HG03097 (cell line): ENCODE results near the gene CNGA2.
"Not testable (repeated sequence)": the region's sequence is repeated elsewhere in the genome, so short reads cannot be mapped to it uniquely, and the experiment has no call there.

Source experiments
- ATAC-seq: cut with Tn5 transposase; IDR thresholded peaks from one replicate; pipeline ENCODE4 v1.9.1; 2021; ENCODE audit not compliant: unreplicated experiment, low FRiP score

CNGA2 gene

GRCh38 chrX:151734446-151734845, at the start of gene CNGA2:
Gene CNGA2, plus strand, starts transcription at chrX:151734746. Its CDS starts 3,738 bp downstream, at chrX:151738484.
- ATAC-seq: no peak

DNA sequence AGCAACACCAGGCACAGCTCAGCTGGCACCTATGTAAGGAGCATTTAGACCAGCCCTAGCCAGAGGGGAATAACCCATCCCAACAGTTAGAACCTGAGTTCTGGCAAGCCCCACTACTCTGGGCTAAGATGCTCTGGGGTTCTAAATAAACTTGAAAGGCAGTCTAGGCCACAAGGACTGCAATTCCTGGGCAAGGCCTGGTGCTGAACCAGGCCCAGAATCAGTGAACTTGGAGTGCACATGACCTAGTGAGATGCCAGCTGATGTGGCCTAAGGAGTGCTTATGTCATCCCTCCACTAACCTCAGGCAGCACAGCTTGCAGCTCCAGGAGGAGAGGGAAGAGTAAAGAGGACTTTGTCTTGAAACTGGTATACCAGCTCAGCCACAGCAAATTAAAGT, 46.9 kb upstream of the CNGA2 start:
- no peak for ATAC-seq

DNA sequence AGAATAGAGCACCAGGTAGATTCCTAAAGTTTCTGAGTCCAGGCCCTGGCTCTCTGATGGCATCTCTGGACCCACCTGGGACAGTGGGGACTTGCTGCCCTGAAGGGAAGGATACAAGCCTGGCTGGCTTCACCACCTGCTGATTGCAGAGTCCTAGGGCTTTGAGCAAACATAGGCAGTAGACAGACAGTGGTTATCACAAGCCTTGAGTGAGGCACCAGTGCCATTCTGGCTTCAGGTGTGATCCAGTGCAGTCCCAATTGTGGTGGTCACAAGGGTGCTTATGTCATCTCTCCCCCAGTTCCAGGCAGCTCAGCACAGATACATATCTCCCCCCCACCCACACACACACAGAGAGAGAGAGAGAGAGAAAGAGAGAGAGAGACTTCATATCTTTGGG, 45.9 kb upstream of the CNGA2 start:
- no peak for ATAC-seq

DNA sequence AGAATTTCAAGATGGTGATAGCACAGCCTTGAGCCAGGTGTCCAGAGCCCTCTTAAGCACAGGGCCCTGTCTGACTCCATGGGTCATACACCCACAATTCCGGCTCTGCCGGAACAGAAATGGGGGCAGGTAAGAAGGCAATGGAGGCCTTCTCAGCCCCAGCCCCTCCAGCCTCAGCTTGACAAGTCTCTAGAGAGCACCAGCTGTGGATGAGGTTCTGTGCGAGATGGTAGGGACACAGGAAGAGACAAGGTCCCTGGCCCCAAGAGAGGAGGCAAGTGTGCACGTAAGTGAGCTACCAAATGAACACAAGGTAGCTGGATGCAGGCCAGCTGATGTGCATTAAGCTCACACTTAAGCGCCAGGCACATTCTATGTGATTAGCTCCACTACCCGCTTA, 41.7 kb upstream of the CNGA2 start:
- no peak for ATAC-seq

DNA sequence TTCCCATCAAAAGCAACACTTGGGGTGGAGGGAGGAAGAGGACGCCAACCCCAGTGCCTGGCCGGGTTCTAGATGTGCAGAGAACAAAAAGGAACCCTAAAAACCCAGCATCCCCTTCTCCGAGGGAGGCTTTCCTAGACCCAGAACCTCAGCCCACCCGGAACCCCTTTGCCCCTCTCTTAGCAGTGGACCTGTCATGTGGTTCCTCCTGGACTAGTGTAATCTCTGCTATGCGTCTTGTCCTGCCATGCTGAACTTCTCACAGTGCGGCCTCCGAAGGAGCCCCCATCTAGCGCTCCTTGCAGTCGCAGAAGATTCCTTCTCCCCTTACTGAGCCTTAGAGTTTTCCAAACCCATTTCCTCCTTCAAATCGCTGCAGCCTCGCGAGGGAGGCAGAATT, 40.4 kb upstream of the CNGA2 start:
- ATAC-seq: no peak

DNA sequence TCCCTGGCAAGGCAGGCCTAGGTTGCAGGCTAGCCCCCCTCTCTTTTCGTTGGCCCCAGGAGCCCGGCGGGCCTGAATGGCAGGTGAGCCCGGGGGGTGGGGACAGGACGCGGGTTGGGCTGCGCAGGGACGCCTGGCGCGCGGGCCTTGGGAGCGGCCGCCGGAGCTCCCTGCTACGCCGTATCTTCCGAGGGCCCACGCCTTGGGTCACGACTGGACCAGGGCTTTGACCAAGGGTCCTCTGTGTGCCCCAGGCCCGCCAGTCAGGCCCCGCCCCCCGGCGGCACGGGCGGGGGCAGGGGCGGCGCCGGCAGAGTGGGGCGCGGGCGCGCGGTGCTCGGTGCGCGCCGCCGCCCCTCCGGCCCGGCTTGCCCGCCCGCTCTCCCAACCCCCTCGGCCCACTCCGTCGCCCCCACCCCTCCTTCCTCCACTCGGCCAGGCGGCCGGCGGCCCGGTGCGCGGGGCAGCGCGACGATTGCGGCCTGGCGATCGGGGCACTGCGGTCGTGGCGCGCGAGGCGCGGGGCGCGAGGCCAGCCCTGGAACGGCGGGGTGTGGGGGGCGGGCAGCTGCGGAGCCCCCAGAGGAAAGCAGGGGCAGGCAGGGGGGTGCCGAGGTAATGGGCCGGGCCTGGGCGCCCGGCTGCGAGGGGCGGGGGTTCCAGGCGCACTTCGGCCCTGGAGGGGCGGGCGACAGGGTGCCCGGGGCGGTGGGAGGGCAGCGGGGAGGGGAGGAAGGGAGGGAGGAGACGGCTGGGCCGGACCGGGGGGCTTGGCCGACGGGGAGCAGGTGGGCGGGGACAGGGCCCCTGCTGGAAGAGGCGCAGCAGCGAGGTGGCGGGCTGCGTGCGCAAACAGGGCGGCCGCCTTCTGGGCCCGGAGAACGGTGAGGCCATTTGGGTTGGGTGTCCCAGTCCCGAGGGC, 39.6 kb upstream of the CNGA2 start, which contains the start of gene PRRG3:
Gene PRRG3, plus strand, starts transcription at position 798 of the 922 bp plus-strand sequence. CDS start 3,357 bp downstream, outside the sequence.
- ATAC-seq: no peak

DNA sequence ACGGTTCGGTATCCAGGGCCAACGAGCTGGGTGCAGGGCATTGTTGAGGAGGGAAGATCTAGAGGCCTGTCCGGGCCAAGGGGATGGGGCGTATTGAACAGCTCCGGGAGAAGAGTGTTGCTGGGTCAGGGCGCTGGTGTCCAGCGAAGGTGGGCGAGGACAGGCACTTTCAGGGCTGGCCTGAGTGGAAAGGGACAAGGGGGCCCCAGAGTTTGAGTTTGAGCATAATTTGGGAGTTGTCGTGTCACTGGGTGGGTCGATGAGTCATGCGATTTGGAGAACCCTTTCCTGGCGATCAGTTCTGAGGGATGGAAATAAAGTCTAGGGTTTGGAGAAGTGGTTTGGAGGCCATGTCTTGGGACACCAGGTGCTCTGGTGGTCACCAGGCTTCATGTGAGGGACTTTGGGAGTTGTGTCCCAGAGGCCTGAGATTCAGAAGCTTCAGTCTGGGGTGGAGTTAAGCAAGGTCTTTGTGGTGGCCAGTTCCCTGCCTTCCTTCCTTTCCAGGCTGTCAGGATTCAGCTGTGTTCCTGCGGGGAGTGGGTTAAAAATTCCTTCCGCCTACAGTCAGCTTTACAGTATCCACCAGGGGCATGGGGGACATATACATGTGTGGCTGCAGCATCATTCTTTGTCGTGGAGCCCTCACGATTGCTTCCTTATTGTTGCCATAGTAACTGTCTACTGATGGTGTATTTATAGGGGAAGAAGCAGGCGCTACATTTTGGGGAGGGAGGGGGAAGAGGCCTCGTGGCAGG, 38.8 kb upstream of the CNGA2 start:
- no peak for ATAC-seq

DNA sequence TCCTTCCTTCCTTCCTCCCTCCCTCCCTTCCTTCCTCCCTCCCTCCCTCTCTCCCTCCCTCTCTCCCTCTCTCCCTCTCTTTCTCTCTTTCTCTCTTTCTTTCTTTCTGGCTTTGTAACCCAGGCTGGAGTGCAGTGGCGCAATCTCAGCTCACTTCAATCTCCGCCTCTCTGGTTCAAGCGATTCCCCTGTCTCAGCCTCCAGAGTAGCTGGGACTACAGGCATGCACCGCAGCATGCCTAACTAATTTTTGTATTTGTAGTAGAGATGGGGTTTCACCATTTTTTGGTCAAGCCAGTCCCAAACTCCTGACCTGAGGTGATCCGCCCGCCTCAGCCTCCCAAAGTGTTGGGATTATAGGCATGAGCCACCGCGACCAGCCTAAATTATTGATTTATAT, 37.5 kb upstream of the CNGA2 start:
- ATAC-seq: not testable (repeated sequence)

DNA sequence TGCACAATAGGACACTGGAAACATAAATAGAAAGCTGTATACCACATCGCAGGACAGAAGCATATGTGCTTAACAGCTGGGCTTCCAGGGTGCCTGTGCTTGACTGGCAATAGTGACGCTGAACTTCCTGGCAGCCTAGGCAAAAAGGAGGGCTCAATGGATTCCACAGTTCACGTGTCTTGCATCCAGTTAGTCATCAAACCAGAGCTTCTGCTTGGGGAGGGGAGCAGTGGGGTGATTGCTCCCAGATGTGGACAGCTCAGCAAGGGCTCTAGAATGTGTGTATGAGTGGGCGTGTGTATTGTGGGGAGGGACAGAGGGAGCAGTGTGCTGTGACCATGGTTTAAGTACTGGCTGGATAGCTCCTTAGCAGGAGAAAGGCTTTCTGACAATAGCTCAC, 37.0 kb upstream of the CNGA2 start:
- ATAC-seq: no peak

DNA sequence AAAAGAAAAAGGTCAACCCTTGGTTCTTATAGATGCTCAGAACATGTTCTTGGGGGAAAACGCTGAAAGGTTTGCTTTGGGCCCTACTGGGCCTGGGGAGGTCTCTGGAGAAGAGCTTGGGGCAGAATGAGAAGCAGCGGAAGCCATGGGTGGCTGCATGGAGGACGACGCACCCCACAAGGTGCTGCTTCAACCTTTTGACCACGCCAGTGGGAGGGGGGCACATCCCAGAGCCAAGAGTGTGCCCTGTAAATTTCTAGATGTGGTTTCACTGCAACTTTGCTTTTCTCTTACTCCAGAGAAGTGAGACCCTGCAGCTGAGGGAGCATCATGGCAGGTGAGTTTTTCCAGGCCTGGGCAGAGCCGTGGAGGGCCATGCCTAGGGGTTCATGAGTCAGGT, 36.1 kb upstream of the CNGA2 start:
- no peak for ATAC-seq

DNA sequence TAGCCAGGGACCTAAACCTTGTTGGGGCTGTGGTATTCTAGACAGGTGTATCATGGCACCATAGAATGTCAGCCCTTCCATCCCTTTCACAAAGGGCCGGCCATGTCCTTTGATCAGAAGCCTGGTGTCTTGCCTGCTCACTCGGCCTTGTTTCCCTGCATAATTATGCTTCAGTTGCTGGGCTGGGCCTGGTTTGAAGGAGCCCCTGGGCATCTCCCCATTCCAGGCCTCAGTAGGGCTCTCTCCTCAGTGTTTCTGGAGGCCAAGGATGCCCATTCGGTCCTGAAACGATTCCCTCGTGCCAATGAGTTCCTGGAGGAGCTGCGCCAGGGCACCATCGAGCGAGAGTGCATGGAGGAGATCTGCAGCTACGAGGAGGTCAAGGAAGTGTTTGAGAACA, 34.8 kb upstream of the CNGA2 start:
- ATAC-seq: no peak

GRCh38 chrX:151700581-151700980, 34.0 kb upstream of the CNGA2 start:
- no peak for ATAC-seq

DNA sequence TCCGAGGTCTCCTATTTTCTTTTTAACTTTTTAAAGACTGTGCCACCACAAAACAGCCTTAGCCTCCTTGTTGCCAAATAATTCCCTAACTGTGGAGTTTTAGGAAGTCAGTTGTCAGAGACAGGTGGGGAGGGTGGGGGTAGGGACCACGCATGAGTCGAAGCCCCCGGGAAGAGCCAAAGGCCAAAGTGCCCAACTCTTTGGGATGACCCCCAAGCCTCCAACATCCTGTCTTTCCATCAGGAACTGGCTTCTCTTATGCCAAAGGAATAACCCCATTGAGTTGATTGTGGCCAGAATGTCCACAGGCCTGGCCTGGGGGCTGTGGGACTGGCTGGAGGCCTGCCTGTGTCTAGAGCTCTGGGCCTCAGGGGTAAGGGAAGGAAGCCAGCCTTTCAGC, 33.5 kb upstream of the CNGA2 start:
- ATAC-seq: no peak

DNA sequence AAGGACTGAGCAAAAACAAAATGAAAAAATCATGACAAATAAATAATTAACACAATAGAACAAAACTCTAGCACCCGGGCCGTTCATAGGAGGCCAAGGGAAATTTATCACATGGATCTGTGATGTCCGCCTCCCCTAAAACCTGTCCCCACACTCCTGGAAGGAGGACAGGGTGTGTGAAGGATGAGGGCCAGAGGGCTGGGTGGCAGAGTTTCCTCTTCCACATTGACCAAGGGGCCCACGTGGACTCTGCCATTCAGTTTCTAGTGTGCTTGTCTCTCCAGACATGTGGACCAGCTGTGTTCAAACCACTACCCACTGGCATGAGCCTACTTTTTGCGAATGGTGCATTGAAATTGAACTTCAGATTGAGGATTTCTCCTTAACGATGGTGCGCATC, 33.0 kb upstream of the CNGA2 start:
- no peak for ATAC-seq

- no peak for ATAC-seq
Observed at GRCh38 chrX:151702026-151702714, 32.4 kb upstream of the CNGA2 start.

DNA sequence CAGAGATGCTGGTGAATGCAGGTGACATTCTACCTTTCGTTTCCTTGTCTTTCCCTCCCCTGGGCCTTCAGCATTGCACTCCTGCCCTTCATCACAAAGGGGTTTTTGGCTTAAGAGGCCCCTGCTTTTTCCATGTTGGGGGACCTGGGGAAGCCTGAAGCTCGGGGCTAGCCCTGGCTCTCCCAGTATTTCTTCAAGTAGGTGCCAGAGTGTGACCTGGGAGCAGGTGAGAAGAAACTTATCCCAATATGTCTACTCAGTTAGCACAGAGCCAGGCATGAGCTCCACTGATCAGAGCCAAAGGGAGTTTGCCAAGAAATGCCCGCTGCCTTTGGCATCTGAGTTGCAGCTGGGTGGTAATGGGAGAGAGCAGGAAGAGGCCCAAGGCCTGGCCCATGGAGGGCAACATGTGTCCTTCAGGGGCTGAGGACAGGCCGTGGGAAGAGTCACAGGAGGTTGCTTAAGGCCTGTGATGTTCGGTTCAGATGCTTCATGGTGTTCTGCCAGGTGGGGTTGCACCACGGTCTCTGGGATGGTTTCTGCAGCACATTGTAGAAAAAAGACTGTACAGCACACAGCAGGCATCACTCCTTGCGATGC, 31.7 kb upstream of the CNGA2 start:
- no peak for ATAC-seq

DNA sequence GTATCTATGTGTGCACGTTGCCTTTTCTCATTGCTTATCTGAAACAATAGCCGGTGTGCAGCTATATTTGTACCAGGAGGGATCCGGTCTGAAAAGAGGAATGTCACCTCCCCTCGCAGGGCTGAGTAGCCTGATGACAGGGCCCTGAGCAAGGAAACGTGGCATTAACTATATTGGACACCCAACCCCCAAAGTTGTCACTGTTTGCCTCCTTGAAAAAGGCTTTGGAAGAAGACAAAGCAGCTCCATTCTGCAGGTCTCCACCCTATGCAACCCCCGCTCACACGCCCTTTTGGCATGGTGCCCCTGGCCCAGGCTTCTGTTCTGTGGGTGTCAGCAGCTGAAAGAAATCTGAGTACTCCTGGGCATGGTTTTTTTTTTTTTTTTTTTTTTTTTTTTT, 31.1 kb upstream of the CNGA2 start:
- ATAC-seq: no peak

DNA sequence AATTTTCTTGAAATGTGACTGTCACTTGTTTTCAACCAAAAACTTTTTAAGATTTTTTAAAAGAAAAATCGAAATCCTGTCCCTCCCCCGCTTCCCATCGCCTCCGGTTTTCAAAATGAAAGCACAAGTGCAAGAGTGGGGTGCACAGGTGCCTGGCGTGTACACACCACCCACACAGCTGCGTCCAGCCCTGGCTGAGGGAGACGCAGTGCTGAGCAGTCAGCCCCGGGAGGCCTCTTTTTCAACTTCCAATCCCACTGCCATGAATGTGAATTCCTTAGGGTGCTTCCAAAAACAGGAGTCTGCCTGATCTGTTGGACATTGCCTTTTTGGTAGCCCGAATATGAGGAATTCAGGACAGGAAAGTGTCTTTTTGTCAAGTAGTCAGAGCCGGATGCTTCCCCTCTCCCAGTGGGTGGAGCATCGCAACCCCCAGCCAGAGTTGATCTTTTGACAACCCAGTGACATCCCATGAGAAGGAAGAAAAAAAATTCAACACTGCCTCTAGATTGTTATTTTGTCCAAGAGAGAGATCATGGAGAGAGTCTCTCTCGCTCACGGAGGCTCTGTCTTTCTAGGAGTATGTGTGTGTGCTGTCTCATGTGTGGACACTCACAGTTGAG, 30.4 kb upstream of the CNGA2 start:
- no peak for ATAC-seq

- ATAC-seq: no peak
Observed at GRCh38 chrX:151708821-151709220, 25.7 kb upstream of the CNGA2 start.

- ATAC-seq: no peak
Observed at GRCh38 chrX:151710457-151710856, 24.1 kb upstream of the CNGA2 start.
